ENCODE measurements around the gene ZSWIM3. TPM values are rescaled to one million over a fixed set of nuclear protein-coding genes. Genes with fewer than 3 reads are reported as not detected.

ZSWIM3 gene
- total RNA-seq, 4 donors from 2014 or later: 2.2 to 4.5 (median 3.9) TPM

- TF ChIP-seq POLR2A (IDR thresholded peaks at IDR 0.05): no peak
- TF ChIP-seq CTCF (IDR thresholded peaks at IDR 0.05): peak in 1 of 6 experiments; percentile 4
- H3K4me3 ChIP-seq (replicated peaks in 1 of 3): peak overlapping the region in 1 of 3 donors; percentile 74
- intact Hi-C loops (cut with DNase I): no loop called here
- H3K4me1 ChIP-seq: peaks cover 5 to 23% of the 10 kb centered on the region in 2 donors
- H3K27ac ChIP-seq: peak overlapping the region in 2 of 3 donors; percentile 91 to 92
- WGBS, 2 donors: 63 to 69% methylated on average over 3 of the region's 3 CpGs
- no peaks in the 10 kb centered on the region for H3K9me3 ChIP-seq
- DNase-seq: no peak
- H3K36me3 ChIP-seq: peaks cover 0 to 2% of the 10 kb centered on the region in 2 donors
- no peaks in the 10 kb centered on the region for H3K27me3 ChIP-seq
These were observed 22.1 kb upstream of the ZSWIM3 start for GRCh38 chr20:45835329-45835765.

- peak in 1 of 2 donors; percentile 20 for DNase-seq
- 87 to 89% methylated on average over 5 of the region's 5 CpGs for WGBS, 2 donors
- peak overlapping the region in 2 of 3 donors; percentile 91 to 92 for H3K27ac ChIP-seq
- intact Hi-C loops (cut with DNase I): no loop called here
- no peak overlapping the region for H3K4me3 ChIP-seq (replicated peaks in 1 of 3)
- H3K27me3 ChIP-seq: no peaks in the 10 kb centered on the region
- no peak for TF ChIP-seq CTCF (IDR thresholded peaks at IDR 0.05)
- TF ChIP-seq POLR2A (IDR thresholded peaks at IDR 0.05): no peak
- peaks cover 3 to 7% of the 10 kb centered on the region in 2 donors for H3K36me3 ChIP-seq
- H3K4me1 ChIP-seq: peaks cover 5 to 23% of the 10 kb centered on the region in 2 donors
- no peaks in the 10 kb centered on the region for H3K9me3 ChIP-seq
These were observed 21.6 kb upstream of the ZSWIM3 start for GRCh38 chr20:45835825-45836224.

GRCh38 chr20:45836841-45837240 lies 20.6 kb upstream of the ZSWIM3 start:
- TF ChIP-seq CTCF (IDR thresholded peaks at IDR 0.05) (no peak), POLR2A (IDR thresholded peaks at IDR 0.05) (no peak)
- intact Hi-C loops (cut with DNase I): no loop called here
- Histone ChIP-seq H3K9me3 (no peaks in the 10 kb centered on the region), H3K27me3 (no peaks in the 10 kb centered on the region), H3K4me1 (peaks cover 5 to 26% of the 10 kb centered on the region in 2 donors), H3K36me3 (peaks cover 10 to 11% of the 10 kb centered on the region in 2 donors), H3K27ac (peak overlapping the region in 1 of 3 donors; percentile 23), H3K4me3 (replicated peaks in 1 of 3) (no peak overlapping the region)
- DNase-seq: no peak
- WGBS, 2 donors: 56% methylated on average over 1 of the region's 1 CpG

- no peak for DNase-seq
- peaks cover 15 to 26% of the 10 kb centered on the region in 2 donors for H3K4me1 ChIP-seq
- peaks cover 28 to 32% of the 10 kb centered on the region in 2 donors for H3K36me3 ChIP-seq
- H3K4me3 ChIP-seq (replicated peaks in 1 of 3): no peak overlapping the region
- no peak overlapping the region for H3K27ac ChIP-seq
- intact Hi-C loops (cut with DNase I): no loop called here
- TF ChIP-seq CTCF (IDR thresholded peaks at IDR 0.05): no peak
- no peak for TF ChIP-seq POLR2A (IDR thresholded peaks at IDR 0.05)
- WGBS, 2 donors: 95% methylated on average over 15 to 17 of the region's 25 CpGs
- H3K27me3 ChIP-seq: no peaks in the 10 kb centered on the region
- H3K9me3 ChIP-seq: no peaks in the 10 kb centered on the region
These were observed 16.7 kb upstream of the ZSWIM3 start for GRCh38 chr20:45840700-45841198.

- TF ChIP-seq POLR2A (IDR thresholded peaks at IDR 0.05) (no peak), CTCF (IDR thresholded peaks at IDR 0.05) (no peak)
- intact Hi-C loops (cut with DNase I): no loop called here
- H3K9me3 ChIP-seq: no peaks in the 10 kb centered on the region
- no peaks in the 10 kb centered on the region for H3K27me3 ChIP-seq
- H3K36me3 ChIP-seq: peaks cover 34 to 40% of the 10 kb centered on the region in 2 donors
- no peak for DNase-seq
- H3K27ac ChIP-seq: peak overlapping the region in 2 of 3 donors; percentile 47 to 59
- WGBS, 2 donors: 82 to 88% methylated on average over 6 of the region's 10 CpGs
- H3K4me3 ChIP-seq (replicated peaks in 1 of 3): no peak overlapping the region
- H3K4me1 ChIP-seq: peaks cover 15 to 25% of the 10 kb centered on the region in 2 donors
These were observed 15.8 kb upstream of the ZSWIM3 start for GRCh38 chr20:45841407-45842129.

Measured in thyroid gland (tissue), 4 donors.